CD4-positive, alpha-beta T cell treated with Interleukin-6 for 4 hours (primary cell): ENCODE data around the gene DEPDC5.
A peak's percentile ranks its signal among the peaks of the same experiment; 100 is the strongest.

Source experiments
- DNase-seq: peaks from one replicate; pipeline ENCODE4 v3.0.0-alpha.2; 2020; ENCODE audit warnings: mixed read lengths

The DEPDC5 gene

DNA sequence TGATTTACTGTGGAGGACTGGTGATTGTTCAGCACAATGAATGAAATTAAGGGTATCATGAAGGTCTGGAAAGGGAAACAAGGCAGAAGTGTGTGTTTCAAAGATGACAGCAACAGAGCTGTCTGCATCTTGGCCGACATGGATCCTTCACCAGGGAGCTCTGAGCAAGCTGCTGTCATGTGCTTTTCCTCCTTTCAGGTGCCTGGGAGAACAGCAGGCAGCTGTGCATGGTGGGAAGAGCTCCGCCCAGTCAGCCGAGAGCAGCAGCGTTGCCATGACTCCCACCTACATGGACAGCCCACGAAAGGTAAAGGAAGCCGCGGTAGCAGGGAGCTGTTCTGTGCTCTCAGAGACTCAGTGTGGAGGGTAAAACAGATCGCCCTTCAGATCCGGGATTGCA lies 103.4 kb downstream of the DEPDC5 start:
- no peak for DNase-seq

DNA sequence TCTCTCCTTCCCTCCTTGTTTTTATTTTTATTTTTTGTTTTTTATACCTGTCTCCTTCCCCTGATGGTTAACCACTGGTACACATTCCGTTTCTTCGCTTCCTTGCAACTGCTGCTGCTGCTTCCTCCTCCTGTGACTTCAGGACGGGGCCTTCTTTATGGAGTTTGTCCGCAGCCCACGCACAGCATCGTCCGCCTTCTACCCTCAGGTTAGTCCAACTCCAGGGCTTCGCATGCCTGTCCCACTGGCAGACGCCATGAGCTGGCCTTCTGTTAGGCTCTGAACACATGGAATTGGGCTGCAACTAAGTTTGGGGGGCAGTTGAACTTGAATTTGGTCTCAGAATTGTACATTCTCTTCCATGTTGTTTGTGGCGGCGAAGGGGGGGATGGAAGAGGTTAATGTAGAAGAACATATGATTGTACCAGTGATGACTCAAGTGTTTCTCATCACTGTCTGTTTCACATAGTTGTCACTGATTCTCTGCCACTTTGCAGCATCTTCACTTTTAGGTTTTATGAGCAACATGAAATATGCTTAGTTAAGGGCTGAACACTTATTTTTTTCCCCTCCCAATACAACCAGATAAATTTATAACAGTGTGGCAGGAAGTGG lies 107.5 kb downstream of the DEPDC5 start:
- DNase-seq = no peak

DNA sequence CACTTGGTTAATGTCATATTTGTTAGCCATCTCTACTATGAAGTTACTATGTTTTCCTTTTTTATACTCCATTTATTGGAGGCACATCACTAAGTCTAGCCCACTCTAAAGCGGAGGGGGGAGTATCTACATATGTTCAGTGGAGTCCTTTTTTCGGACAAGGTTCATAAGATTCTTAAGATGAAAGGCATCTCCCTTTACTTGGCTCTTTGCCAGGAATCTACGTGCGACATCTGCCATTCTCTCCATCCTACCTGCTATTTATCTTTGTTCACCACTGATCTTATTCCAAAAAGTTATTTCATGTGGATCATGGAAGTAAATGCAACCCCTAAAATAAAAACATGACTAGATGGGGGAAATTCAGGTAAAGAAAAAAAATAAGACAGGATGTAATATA lies 113.1 kb downstream of the DEPDC5 start:
- DNase-seq = no peak

DNA sequence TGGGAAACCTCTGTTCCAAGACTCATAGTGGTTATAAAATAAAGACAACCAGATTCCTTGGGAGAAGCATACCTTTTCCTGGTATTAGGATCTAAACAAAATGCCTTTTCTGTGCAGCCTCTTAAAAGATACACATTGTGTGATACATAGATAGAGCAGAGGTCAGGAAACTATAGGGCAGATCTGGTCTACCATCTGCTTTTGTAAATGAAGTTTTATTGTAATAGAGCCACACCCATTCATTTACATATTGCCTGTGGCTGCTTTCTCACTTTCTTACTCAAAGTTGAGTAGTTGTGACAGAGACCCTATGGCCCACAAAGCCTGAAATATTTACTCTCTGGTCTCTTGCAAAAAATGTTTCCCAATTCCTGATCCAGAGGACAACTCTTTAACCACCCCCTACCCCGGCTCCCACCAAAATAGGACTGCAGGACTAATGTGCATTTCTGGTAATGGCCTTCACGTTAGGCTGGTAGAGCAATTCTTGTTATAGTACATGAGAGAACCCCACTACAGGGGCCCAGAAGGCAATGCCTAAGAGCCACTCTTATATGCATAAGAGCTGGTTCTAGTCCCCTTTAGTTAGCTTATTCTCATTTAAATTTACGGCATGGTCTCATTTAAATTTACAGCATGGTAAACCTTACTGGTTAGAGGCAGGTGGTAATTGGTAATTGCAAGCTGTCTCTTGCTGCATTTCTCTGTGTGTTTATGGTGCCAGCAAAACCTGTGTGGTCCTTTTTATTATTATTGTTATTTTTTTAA lies 113.8 kb downstream of the DEPDC5 start:
- no peak for DNase-seq

DNA sequence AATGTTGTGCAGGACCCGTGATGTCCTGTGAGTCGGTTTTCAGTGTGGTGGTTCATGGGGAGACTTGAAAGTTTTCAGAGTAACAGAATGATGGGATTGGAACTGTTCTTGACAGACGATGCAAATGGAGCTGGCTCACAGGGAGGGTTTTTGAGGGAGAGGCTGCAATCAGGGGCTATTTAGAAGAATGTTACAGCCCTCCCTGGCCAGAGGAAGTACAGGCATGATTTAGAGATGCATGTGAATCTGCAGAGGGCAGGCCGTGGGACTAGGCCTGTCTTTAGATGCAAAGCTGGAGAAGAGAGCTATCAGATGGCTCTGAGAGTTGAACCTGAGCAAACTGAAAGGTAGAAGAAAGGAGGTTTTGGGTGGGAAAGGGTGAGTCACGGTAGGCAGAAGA lies 115.9 kb downstream of the DEPDC5 start:
- no peak for DNase-seq

DNA sequence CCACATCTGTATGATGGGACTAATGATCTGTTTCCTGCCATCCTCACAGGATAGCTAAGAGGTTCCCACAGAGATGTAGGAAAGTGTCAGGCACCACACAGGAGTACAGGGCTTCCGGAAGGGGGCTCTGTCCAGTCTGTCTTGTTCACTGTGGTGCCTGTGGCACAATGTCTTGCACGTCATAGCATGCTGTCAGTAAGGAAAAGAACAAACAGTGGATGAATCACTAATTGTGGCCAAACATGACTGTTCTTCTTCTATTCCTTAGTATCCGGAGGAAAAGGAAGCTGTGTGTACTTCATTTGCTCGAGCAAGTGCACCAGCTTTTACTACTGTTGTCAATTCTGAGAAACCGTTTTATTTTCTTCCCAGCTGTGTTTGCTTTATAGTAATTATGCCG lies 117.1 kb downstream of the DEPDC5 start:
- DNase-seq = no peak

DNA sequence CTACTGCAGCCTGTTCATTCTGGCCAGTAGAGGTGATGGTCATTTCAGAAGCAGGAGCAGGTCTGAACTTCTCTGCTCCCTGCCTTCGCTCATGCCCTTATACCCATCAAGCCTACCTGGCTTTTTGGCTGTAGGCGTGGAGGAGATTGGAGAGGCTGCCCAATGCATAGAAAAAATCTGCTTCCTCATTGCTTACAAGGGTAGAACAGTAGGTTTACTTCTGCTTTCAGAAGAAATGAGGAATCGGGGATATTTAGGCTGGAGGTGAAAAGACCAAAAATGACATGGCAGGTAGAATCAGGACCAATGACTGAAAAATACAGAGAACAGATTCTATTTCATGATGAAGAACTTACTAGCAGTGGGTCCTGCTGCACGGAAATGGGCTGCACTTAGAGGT lies 117.7 kb downstream of the DEPDC5 start:
- DNase-seq = no peak

DNA sequence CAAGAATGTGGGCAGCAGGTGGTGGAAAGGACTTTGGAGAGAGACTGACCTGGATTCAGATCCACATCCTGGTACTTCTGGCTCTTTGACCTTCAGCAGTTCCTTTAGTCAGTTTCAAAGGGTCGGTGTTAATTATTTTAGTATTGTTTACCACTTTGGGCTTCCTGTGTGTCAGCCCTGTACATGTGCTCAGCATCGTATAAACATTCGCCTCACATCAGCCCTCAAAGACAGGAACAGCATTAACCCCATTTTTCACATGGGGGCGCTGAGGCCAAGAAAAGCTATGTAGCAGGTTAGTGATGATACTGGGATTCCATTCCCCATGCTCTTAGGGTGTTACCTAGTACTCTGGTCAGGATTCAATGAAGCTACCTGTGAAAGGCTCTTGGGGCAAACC lies 118.4 kb downstream of the DEPDC5 start:
- peak; percentile 16 for DNase-seq

DNA sequence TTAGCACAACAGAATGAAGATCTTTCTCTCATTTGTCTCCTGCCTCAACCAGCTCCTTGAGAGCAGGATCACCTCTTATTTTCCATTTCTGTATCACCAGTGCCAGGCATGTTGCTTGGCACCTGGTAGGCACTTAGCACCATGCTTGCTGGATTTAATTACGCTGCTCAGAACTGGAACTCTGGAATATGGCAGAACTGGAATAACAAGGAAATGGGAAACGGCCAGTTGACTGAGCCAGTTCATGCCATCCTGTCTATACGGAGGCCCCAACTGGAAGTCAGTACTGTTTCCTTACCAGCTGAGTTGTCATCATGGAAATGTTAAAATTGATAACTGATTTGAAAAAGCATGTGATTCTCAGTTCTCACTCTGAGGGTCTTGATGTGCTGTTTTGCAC lies 121.0 kb downstream of the DEPDC5 start:
- no peak for DNase-seq

DNA sequence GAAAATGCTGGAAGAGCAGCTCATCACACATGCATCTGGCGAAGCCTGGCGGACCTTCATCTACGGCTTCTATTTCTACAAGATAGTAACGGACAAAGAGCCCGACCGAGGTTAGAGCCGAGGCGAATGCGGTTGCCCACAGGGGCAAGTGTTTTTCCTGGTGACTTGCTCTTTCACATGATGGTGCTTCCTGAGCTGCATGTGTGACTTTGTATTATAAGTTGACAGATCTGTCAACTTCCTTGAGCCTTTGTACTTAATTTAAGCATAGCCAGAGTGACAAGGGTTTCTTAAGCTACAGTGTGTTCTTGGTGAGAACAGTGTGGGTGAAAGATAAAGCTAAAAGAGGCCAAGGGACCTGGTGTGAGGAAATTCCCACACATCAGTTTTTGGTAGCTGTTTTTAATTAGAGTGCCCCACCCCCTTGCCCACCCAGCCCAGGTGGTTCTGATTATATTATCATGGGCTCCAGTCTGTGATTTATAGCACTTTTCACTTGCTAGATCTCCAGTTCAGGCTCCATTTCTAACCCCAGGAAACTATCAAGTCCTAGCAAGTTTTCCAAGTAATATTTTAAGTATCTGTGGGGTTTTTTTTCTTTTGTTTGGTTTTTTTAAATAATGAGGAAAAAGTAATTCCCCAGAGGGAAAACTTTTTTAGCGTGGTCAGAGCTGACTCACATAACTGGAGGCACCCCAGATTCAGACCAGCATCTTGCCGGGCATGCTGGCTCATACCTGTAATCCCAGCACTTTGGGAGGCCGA lies 122.5 kb downstream of the DEPDC5 start:
- DNase-seq = no peak

DNA sequence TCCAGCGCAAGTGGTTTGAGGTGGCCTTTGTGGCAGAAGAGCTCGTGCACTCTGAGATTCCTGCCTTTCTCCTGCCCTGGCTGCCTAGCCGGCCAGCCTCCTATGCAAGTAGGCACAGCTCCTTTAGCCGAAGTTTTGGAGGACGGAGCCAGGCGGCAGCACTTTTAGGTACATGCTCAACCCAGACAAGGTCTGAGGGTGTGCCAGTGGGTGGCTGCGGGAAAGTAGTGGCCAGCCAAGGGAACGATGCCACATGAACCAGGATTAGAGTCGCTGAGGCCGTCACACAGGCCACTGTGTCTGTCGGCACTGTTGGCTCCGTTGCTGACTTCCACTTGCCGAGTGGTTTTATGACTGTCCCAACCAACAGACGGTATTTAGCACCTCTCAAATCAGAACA lies 125.8 kb downstream of the DEPDC5 start:
- DNase-seq = no peak

DNA sequence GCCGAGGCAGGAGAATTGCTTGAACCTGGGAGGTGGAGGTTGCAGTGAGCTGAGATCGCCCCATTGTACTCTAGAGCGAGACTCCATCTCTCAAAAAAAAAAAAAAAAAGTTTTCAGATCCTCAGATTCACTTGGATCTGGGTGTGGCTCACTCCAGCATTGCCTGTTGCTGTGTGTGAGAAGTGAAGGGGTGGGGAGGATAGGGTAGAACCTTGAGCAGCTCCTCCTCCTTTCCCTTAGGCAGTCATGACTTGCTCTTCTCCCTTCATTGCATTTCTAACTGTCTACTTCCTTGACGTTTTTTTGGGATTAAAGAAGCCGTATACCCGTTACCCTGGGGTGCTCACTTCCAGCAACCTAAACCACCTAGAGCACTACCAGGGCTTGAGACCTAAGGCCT lies 127.4 kb downstream of the DEPDC5 start:
- DNase-seq = no peak

DNA sequence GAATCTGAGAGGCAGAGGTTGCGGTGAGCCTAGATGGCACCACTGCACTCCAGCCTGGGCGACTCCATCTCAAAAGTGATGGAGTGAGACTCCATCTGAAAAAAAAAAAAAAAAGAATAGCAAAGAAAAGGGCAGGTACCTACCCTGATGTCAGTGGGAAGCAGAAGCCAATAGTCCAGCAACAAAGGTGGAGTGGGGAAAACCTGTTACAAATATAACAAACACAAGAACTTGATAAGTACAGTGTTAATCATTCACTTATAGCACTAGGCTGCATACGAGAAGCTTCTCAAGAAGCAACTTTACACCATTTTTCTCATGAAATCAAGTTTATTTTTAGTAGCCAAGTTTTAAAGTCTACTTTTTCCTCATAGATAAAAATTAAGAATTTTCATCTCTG lies 128.0 kb downstream of the DEPDC5 start:
- no peak for DNase-seq

DNA sequence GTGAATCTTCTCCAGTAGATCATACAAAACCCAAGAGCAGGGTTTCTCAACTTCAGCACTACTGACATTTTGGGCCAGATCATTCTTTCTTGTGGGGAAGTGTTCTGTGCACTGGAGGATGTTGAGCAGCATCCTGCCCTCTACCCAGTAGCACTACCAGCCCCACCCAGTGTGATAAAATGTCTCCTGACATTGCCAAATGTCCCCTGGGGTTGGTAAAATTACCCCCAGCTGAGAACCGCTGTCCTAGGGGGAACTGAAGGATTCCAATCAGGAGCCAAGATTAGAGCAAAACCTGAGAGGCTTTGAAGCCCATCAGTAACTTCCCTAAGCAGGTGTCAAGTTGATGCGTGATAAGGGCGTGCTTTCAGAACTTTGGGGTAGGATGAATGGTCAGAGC lies 129.2 kb downstream of the DEPDC5 start:
- DNase-seq = no peak

DNA sequence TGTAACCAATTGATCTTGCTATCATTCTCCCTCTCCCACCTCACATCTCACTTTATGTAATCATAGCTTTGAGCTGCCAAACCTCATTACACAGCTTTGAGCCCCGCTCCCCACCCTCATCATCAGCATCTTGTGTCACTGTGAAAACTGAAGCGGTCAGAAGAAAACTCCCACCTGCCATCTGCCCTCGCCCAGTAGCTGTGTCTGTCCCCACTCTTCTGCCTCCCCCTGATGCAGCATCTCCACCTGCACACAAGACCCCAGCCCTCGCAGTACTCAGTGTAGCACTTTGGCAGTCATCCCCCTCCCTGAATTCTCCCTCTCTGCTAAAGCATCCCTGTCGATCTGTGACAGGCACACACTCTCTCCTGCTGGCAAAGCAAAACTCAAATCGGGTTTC lies 130.2 kb downstream of the DEPDC5 start:
- DNase-seq = no peak

DNA sequence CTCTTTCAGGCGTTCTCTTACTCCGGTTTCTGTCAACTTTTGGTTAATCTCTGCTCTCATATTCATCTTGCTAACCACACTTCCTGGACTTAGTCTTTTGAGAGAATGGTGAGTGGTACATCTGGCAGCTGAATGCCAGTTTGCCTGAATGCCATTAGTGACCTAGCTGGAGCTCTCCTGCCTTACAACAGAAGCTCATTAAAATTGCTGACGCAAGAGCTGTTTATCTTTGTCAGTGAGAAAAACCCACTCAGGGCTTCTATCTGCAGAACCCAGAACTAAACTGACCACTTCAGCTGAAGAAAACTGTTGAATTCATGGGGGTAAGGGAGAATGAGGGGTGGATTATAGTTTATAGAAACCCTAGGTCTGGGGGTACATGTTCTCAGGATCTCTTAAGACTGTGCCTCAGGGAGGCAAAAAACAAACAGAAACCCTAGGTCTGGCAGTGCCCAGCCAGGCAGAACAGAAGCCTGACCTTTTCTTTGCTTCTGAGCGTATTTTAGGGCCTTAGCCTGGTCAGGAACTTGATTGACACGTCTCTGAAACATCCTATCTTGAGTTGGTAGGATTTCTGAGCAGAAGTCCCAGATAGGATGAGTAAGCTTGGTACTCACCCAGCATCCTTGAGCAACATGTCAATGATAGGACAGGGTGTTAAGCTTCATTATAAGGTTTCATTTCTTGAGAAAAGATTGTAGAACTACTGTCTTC lies 137.7 kb downstream of the DEPDC5 start:
- DNase-seq = no peak

DNA sequence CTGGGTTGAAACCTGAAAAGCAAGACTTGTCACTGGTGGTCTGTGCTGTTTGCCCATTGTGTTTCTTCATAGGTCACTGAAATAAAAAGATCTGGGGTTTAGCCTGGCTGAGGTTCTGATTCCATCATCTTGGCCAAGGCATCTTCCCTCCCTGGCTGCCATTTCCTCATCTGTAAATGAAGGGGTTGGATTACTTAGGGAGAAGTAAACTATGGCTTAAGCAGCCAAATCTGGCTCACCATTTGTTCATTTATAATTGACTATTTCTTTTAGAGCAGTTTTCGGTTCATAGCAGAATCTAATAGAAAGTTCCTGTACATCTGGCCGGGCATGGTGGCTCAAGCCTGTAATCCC lies 138.2 kb downstream of the DEPDC5 start:
- no peak for DNase-seq

DNA sequence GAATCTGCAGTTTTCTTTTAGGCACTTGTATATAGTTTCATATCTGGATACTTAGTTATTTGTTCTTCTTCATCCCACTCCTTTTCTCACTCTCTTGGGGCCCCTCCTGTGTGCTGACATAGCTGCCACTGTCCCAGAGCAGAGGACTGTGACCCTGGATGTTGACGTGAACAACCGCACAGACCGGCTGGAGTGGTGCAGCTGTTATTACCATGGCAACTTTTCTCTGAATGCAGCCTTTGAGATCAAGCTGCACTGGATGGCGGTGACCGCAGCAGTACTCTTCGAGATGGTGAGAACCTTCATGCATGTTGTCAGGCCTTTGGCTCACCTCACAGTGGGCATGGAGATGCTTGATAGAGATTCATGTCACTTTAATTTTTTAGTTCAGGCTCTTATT lies 139.6 kb downstream of the DEPDC5 start:
- no peak for DNase-seq

DNA sequence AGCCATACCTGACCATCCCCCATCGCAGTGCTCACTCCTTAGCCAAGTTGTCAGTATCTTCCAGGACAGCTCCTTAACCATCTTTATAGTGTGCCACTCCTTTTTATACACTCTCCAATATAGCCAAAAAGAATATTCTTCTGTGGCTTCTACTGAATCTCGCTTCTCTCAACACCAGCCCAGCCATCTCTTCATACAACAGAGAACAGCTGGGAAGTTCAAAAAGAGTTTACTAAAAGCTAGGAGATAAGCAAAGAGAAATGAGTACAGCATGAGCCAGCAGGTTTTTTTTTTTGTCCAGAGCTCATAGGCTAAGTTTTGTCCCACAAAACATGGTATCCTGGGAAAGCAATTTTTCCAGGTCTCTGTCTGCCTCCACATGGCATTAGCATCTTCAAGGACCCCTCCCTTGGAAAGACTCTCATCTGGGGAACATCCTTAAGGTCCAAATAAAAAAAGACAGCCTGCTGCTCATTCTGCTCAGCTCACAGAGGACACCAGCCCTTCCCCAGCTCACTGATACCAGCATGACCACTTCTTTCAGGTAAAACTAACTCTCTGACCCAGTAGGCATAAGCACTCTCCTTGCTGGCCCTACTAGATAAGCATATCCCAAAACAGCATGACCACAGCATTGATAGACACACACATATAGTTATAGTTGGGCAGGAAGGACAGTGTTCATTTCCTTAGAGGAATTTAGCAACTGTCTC lies 141.7 kb downstream of the DEPDC5 start:
- no peak for DNase-seq

DNA sequence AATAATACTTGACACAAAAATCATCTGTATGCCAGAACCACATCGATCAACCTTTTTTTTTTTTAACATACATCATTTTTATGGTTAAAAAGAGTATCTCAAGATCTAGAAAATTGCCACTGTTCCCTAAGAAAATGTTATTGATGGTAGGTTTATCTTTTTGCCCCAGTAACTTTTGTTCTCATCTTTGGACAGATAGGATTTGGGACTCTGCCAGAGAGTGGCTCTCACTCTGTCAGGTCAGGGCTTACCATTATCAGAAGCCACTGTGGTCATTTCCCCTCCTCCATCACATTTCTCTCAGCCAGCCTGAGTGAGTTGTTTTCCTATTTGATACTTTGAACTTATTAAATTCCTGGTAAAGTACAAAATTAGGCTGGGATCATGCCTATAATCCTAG lies 142.7 kb downstream of the DEPDC5 start:
- no peak for DNase-seq

DNA sequence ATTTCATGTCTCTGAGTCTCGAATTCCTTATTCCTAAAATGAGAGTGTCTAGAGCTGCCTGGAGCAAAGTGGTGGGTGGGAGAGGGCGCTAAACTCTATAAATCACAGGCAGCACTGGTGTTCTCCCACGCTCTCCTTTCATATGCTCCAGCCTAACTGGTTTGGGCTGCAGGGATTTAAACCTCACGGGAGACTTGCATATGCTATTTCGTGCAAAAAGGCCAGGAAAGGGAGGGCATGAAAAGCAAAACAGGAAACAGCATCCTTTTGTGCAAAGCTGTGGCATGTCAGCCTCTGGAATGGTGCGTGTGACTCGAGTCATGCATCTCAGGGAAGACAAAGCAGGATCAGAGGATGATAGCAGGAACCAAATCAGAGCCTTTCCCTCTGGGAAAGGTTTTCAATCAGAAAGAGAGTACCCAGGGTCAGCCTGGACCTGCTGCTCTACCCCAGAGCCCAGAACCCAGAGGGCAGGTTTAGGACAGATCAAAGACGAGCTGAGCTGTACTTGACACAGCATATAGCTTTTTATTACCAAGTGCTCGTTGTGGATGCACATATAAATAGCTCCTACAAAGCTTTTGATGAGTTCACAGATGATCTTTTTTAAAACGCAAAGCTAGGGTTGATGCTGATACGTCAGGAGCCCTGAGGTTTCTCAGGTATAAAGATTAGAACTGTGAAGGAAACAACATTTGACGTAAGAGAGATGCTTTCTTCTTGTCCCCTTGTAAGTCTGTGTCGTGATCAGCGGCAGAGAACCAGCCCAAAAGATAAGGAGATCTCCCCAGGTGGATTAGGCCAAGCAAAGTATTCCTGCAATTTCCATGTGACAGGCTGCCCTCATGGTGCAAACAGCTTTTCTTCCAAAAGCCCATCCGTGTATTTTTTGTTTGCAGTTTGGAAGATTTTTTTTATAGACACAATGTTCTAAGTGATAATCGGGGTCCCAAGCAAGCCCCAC lies 144.3 kb downstream of the DEPDC5 start:
- no peak for DNase-seq

DNA sequence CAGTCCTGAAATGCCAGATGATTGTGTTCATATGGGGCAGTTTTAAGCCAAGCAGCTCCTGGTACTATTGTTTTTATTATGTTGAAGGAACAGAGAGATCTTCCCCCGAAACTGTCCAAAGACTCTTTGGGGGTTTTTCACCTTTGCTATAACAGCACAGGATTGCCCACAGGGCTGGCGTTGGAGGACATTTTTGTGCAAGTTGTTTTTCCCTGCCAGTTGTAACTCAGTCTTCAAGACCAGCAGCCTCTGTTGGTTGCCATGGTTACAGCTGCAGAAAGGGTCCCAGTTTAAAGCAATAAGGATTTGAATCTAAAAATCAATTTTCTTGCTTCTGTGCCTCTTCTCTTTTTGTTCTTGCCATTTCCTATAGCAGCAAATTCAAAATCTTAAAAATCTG lies 145.1 kb downstream of the DEPDC5 start:
- no peak for DNase-seq
